ENCODE data around the gene ZNF185. TPM values are rescaled to one million over a fixed set of nuclear protein-coding genes. Genes with fewer than 3 reads are reported as not detected.

Gene ZNF185
- total and polyA plus RNA-seq, 2 experiments from 2014 or later: 3.7 to 4.5 TPM

DNA sequence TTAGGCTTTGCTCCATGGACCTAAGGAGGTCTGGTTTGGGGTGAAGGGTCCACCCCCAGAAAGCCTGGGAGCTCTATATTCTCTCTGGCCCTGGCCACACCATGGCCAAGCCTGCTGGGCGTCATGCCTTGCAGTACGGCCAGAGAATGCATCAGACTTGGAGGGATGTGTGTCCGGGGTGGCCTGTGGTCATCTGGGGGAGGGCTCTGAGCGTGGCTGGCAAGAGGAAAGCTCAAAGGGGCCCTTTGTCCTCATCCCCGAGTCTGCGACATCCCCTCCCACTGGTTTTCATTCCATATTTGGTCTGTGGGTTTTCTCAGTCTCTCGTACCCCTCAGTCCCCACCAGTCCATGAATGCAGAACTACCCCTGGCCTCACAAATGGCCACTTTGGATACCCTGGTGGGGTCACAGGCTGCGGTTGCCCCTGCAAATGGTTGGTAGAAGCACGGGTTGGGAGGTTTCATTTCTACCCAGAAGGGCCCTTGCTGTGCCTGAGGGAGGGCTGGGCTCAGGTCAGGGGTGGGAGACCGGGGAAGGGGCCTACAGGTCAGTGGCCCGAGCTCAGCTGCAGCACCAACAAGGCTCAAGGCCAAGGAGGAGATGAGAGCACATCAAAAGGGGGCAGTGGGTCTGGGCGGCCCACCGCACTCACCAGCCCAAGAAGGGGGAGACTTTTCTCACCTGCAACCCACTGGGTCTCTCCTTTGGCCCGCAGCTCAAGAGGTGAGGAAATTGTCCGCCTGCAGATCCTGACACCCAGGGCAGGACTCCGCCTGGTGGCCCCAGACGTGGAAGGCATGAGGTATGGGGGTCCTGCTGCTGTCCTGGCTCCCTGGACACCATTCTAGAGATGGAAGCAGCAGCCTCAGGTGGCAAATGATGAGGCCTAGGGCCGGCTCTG is 30.2 kb downstream of the ZNF185 start:
- Histone ChIP-seq H3K79me2 (ENCODE audit: insufficient read depth) (no peaks in the 10 kb centered on the region), H3K4me3 (no peak overlapping the region), H3F3A (ENCODE audit: insufficient read depth) (no peaks in the 10 kb centered on the region), H3K9me3 (ENCODE audit: low read depth) (no peaks in the 10 kb centered on the region), H3K9me2 (ENCODE audit: insufficient read depth) (no peaks in the 10 kb centered on the region), H3K4me2 (ENCODE audit: unreplicated experiment) (no peak overlapping the region), H3K27ac (no peak overlapping the region), H3K4me1 (ENCODE audit: insufficient read depth) (no peaks in the 10 kb centered on the region), H3K27me3 (replicated peaks; ENCODE audit: insufficient read depth) (no peaks in the 10 kb centered on the region), H3K9ac (no peak overlapping the region), H4K20me1 (ENCODE audit: insufficient read depth) (no peaks in the 10 kb centered on the region), H2AFZ (no peak overlapping the region), H3K36me3 (ENCODE audit: low read depth) (no peaks in the 10 kb centered on the region)
- DNase-seq: no peak
- in situ Hi-C loops (cut with MboI): no loop called here
- TF ChIP-seq EZH2phosphoT487 (IDR thresholded peaks at IDR 0.05; ENCODE audit: insufficient read depth, low read depth): no peak
- TF ChIP-seq EZH2 (IDR thresholded peaks at IDR 0.05; ENCODE audit: insufficient read depth, poor library complexity, severe bottlenecking): no peak
- WGBS, 2 experiments (ENCODE audit: low coverage in 1 of 2, low lambda C conversion rate in 2 of 2, missing lambda C conversion rate in 2 of 2): 90 to 93% methylated on average over 11 to 17 of the region's 18 CpGs

DNA sequence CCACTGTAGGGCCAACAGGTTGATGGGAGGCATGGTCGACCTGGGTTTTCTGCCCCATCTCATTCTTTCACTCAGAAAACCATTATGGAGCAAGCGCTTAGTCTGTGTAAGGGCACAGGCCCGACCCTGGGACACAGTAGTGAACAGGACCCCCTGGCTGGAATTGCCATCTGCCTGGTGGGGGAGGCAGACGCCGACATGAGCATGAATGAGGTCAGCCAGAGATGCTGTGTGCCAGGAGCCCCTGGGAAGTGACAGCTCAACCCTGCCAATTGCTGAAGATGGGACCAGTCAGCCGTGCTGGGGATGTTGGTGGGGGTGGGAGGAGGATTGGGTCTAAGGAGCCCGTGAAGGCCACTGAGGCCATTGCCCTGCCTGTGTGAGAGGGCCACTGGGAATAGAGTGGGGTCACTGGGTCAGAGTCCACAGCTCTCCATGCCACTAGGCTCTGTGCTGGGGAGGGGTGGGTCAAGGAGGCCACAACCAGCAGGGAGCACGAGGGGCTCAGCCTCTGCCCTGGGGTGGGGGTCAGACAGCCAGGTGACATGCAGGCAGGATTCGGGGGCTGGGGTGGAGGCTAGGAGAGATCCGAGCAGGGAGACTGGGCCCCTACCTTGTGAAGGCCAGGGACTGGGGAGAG is 31.0 kb downstream of the ZNF185 start:
- H2AFZ ChIP-seq: no peak overlapping the region
- no peaks in the 10 kb centered on the region for H3K9me2 ChIP-seq (ENCODE audit: insufficient read depth)
- no peak overlapping the region for H3K4me2 ChIP-seq (ENCODE audit: unreplicated experiment)
- H3K4me1 ChIP-seq (ENCODE audit: insufficient read depth): no peaks in the 10 kb centered on the region
- no peak for TF ChIP-seq EZH2 (IDR thresholded peaks at IDR 0.05; ENCODE audit: insufficient read depth, poor library complexity, severe bottlenecking)
- TF ChIP-seq EZH2phosphoT487 (IDR thresholded peaks at IDR 0.05; ENCODE audit: insufficient read depth, low read depth): no peak
- H3K36me3 ChIP-seq (ENCODE audit: low read depth): no peaks in the 10 kb centered on the region
- no peaks in the 10 kb centered on the region for H3F3A ChIP-seq (ENCODE audit: insufficient read depth)
- no peak overlapping the region for H3K27ac ChIP-seq
- DNase-seq: no peak
- no peaks in the 10 kb centered on the region for H3K79me2 ChIP-seq (ENCODE audit: insufficient read depth)
- H3K9me3 ChIP-seq (ENCODE audit: low read depth): no peaks in the 10 kb centered on the region
- no peaks in the 10 kb centered on the region for H3K27me3 ChIP-seq (replicated peaks; ENCODE audit: insufficient read depth)
- WGBS, 2 experiments (ENCODE audit: low coverage in 1 of 2, low lambda C conversion rate in 2 of 2, missing lambda C conversion rate in 2 of 2): 78 to 91% methylated on average over 5 to 10 of the region's 10 CpGs
- H3K9ac ChIP-seq: no peak overlapping the region
- in situ Hi-C loops (cut with MboI): no loop called here
- H4K20me1 ChIP-seq (ENCODE audit: insufficient read depth): no peaks in the 10 kb centered on the region
- H3K4me3 ChIP-seq: no peak overlapping the region

DNA sequence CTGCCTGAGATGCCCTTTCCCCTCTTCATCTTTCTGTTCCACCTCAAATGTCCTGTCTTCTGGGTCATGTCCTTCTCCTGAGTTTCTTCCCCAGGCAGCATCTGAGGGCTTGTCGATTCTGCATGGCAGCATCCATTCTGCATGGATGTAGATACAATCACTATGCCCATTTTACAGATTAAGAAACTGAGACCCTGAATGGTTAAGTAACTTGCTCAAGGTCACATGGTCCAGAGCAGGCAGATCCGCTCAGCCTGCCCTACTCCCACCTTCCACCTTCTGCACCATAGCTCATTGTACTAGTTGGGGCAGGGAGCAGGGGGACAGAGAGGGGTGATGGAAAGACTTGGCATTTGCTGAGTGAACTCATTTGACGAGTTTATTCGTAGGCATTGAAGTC is 32.0 kb downstream of the ZNF185 start:
- no peaks in the 10 kb centered on the region for H4K20me1 ChIP-seq (ENCODE audit: insufficient read depth)
- H3K27ac ChIP-seq: no peak overlapping the region
- no peaks in the 10 kb centered on the region for H3K9me2 ChIP-seq (ENCODE audit: insufficient read depth)
- no peaks in the 10 kb centered on the region for H3K79me2 ChIP-seq (ENCODE audit: insufficient read depth)
- no peak for DNase-seq
- no peak overlapping the region for H3K9ac ChIP-seq
- WGBS, 2 experiments (ENCODE audit: low coverage in 1 of 2, low lambda C conversion rate in 2 of 2, missing lambda C conversion rate in 2 of 2): 80 to 92% methylated on average over 3 to 4 of the region's 4 CpGs
- H3K9me3 ChIP-seq (ENCODE audit: low read depth): no peaks in the 10 kb centered on the region
- TF ChIP-seq EZH2 (IDR thresholded peaks at IDR 0.05; ENCODE audit: insufficient read depth, poor library complexity, severe bottlenecking) (no peak), EZH2phosphoT487 (IDR thresholded peaks at IDR 0.05; ENCODE audit: insufficient read depth, low read depth) (no peak)
- H3K4me2 ChIP-seq (ENCODE audit: unreplicated experiment): no peak overlapping the region
- in situ Hi-C loops (cut with MboI): no loop called here
- H3K4me3 ChIP-seq: no peak overlapping the region
- H3K36me3 ChIP-seq (ENCODE audit: low read depth): no peaks in the 10 kb centered on the region
- H3K4me1 ChIP-seq (ENCODE audit: insufficient read depth): no peaks in the 10 kb centered on the region
- H3K27me3 ChIP-seq (replicated peaks; ENCODE audit: insufficient read depth): no peaks in the 10 kb centered on the region
- H3F3A ChIP-seq (ENCODE audit: insufficient read depth): no peaks in the 10 kb centered on the region
- H2AFZ ChIP-seq: no peak overlapping the region

DNA sequence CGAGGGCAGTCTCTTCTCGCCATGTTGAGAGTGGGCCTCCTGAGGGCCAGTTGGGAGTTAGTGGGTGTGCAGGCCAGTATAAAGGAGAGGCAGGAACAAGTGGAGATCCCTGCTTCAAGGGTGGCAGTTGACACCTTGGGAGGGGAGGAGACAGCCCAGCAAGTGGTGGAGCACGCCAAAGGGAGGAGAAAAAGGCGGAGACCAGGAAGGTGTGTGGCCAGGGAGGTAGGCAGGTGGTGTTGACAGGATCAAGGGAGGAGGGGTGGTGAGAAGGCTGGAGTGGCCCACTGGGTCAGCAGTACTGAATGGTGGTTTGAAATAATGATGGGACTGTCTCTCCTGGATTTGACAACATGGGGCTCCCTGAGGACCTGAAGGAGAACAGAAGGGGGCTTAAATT is 32.6 kb downstream of the ZNF185 start:
- no peak overlapping the region for H3K4me3 ChIP-seq
- no peaks in the 10 kb centered on the region for H3F3A ChIP-seq (ENCODE audit: insufficient read depth)
- no peaks in the 10 kb centered on the region for H3K9me2 ChIP-seq (ENCODE audit: insufficient read depth)
- H3K27ac ChIP-seq: no peak overlapping the region
- TF ChIP-seq EZH2phosphoT487 (IDR thresholded peaks at IDR 0.05; ENCODE audit: insufficient read depth, low read depth) (no peak), EZH2 (IDR thresholded peaks at IDR 0.05; ENCODE audit: insufficient read depth, poor library complexity, severe bottlenecking) (no peak)
- DNase-seq: no peak
- no peaks in the 10 kb centered on the region for H3K4me1 ChIP-seq (ENCODE audit: insufficient read depth)
- no peaks in the 10 kb centered on the region for H3K9me3 ChIP-seq (ENCODE audit: low read depth)
- H3K36me3 ChIP-seq (ENCODE audit: low read depth): no peaks in the 10 kb centered on the region
- H3K27me3 ChIP-seq (replicated peaks; ENCODE audit: insufficient read depth): no peaks in the 10 kb centered on the region
- H4K20me1 ChIP-seq (ENCODE audit: insufficient read depth): no peaks in the 10 kb centered on the region
- no peak overlapping the region for H2AFZ ChIP-seq
- no peaks in the 10 kb centered on the region for H3K79me2 ChIP-seq (ENCODE audit: insufficient read depth)
- in situ Hi-C loops (cut with MboI): no loop called here
- no peak overlapping the region for H3K4me2 ChIP-seq (ENCODE audit: unreplicated experiment)
- WGBS, 2 experiments (ENCODE audit: low coverage in 1 of 2, low lambda C conversion rate in 2 of 2, missing lambda C conversion rate in 2 of 2): 74 to 79% methylated on average over 4 of the region's 4 CpGs
- no peak overlapping the region for H3K9ac ChIP-seq
